ENCODE results near the gene PHAF1.

PHAF1 gene

DNA sequence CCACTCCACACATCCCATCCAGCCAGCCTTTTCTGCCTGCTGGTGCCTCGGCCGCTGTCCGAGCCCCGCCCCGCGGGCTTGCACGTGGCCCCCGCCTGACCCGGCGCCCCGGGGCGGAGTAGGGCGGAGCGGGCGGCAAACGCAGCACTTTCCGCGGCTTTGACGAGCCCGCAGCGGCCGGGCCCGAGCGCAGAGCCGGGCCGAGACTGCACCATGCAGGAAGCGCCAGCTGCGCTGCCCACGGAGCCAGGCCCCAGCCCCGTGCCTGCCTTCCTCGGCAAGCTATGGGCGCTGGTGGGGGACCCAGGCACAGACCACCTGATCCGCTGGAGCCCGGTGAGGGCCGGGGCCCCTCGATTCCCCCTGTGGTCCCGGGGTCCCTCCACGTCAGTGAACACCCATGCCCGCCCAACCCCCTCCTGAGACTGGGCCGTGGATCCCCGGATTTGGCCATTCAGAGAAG lies 54.9 kb downstream of the PHAF1 start, which contains the start of gene HSF4:
HSF4 (plus strand) TSS at position 147 of the 463 bp plus-strand sequence; CDS start at position 214, 67 bp downstream.
- peak; percentile 36 for DNase-seq

DNA sequence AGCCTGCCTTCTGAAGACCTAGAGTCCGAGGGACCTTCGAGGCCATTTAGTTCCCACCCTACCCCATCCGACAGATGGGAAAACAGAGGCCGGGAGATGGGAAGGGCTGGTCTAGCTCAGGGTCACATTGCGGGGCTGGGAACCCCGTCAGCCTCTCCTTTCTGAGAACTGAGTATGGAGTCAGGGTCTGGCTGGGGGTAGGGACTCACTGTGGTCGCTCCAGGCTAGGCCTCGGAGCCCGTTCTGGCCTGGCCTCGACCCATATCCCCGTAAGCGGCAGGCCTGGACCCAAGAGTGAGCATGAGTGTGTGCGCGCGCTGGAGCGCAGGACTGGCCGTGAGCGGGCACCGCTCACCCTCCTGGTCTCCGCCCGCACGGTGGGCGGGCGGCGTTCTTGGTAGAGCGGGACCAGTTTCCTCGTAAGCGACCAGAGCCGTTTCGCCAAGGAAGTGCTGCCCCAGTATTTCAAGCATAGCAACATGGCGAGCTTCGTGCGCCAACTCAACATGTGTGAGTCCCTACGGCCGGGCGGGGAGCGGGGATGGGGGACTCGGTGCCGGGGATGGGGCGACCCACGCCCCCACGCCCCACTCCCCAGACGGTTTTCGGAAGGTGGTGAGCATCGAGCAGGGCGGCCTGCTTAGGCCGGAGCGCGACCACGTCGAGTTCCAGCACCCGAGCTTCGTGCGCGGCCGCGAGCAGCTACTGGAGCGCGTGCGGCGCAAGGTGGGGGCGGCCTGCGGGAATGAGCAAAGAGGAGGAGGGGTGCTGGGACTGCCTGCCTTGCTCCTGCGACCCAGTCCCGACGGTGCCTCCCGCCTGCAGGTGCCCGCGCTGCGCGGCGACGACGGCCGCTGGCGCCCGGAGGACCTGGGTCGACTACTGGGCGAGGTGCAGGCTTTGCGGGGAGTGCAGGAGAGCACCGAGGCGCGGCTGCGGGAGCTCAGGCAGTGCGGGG lies 55.7 kb downstream of the PHAF1 start:
- no peak for DNase-seq

DNA sequence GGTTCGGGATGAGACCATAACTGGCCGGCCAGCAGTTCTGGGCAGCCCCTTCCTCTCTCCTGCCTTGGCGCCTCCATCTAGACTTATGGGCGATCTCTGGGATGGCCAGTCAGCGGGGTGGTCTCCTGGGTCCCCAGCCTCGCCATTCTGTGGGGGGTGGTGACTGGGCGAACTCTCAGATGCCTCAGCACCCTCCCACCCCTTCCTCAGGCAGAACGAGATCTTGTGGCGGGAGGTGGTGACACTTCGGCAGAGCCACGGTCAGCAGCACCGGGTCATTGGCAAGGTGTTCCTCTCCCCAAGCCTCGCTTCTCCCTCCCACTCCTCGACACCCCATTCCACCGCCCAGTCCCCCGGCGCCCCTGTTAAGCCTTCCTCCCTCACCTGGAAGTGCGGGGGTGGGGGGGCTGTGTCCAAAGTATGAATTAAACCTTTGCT lies 56.4 kb downstream of the PHAF1 start:
- DNase-seq = no peak

DNA sequence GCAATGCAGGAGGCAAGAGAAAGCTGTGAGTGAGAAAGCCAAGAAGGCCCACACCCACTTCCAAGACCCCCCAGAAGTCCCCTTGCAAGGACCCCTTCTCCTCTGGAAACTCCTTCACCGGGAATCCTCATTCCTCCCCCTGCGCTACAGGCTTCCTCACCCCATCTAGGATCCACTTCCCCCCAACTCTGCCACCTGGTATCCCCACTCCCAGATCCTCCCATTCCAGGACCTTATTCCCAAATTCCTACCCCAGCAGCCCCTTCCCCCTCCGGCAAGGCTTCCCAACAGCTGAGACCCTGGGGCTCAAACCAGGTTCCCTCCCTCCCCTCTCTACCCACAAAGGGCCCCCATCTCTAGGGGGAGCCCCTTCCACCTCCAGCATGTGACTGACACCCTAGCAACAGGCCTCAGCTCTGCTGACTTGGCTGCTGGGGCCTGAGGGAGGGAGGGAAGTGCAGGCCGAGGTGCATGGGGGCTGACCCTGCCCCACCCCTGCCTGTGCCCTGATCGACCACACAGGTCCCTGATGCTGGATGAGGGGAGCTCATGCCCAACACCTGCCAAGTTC lies 56.9 kb downstream of the PHAF1 start:
- DNase-seq = no peak

DNA sequence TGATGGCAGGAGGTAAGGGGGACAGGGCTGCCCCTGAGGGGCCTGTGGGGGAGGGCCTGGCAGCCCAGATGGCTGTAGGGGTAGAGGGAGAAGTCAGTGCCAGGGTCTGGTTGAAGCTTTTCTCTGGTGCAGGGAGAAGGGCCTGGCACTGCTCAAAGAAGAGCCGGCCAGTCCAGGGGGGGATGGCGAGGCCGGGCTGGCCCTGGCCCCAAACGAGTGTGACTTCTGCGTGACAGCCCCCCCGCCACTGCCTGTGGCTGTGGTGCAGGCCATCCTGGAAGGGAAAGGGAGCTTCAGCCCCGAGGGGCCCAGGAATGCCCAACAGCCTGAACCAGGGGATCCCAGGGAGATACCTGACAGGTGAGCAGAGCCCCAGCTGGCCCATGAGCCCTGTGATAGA lies 57.8 kb downstream of the PHAF1 start:
- DNase-seq = no peak

DNA sequence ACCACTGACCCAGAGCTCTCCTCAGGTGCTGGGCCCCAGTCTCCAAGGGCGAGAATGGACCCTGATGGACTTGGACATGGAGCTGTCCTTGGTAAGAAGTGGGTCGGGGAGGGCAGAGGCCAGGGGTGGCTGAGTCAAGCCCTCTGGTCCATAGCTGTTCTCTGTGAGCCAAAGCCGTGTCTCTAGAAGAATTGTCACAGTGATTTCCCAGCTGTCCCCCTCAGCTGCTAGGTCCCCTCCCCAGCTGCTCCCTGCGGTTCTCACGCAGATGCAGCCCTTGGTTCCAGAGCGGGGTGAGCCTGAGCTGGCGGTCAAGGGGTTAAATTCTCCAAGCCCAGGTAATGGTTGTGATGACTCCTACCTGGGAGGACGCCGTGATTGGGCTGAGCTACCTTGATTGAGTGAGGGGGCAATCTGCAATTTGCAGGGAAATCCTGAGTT lies 59.3 kb downstream of the PHAF1 start:
- DNase-seq = no peak

DNA sequence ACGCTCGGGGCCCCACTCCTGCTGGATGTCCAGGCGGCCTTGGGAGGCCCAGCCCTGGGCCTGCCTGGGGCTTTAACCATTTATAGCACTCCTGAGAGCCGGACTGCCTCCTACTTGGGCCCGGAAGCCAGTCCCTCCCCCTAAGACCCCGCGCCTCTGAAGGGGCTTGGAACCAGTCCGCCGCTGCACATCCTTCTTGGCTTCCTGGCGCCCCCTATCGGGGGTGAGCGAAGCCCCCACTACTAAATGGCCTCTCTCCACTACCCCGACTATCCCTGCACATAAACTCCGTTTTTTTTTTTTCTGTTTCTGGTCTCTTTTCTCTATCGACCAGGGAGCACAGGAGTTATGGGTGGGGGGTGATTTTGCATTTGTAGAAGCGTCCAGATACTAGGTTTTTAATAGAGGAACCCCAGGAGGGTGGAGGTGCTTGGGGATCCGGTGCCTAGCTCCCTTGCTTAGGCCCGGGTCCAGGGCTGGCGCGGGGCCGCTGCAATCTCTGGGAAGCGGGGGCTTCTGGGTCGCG lies 60.0 kb downstream of the PHAF1 start:
- no peak for DNase-seq

DNA sequence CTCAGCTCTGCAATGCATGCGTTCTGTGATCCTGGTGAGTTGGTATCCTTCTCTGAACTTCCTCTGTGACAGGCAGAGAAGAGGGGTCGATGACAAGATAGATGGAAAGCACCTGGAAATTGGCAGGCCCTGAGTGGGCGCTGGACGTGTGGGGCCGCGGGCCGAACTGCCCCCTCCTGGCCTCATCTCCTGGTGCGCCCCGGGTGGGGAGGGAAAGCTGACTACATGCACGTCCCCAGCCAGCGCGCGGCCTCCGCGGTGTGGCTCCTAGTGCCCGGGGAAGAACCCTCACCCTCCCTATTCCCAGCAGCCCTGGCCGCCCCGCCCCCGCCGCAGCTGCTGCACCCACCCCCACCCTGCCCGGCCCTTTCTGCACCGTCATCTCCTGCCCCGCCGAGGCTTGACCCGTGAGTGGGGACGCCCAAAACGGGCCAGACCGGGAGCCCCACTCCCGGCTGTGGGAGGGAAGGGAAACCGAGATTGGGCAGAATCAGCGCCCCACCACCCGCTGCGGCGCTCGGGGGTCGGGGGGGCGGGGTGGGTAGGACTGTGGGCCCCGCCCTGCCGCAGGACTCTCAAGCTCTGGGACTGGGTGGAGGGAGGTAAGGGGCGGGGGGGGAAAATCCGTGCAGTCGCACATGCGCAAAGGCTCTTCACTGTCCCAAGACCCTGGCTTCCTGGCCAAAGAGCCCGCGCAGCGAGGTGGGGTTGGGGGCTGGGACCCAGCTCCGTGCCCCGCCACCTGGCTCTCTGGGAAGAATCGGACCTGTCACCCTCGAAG lies 60.6 kb downstream of the PHAF1 start, which contains the start of gene NOL3:
NOL3 (plus strand) TSS at position 371 of the 781 bp plus-strand sequence.
- DNase-seq = peak; percentile 67

DNA sequence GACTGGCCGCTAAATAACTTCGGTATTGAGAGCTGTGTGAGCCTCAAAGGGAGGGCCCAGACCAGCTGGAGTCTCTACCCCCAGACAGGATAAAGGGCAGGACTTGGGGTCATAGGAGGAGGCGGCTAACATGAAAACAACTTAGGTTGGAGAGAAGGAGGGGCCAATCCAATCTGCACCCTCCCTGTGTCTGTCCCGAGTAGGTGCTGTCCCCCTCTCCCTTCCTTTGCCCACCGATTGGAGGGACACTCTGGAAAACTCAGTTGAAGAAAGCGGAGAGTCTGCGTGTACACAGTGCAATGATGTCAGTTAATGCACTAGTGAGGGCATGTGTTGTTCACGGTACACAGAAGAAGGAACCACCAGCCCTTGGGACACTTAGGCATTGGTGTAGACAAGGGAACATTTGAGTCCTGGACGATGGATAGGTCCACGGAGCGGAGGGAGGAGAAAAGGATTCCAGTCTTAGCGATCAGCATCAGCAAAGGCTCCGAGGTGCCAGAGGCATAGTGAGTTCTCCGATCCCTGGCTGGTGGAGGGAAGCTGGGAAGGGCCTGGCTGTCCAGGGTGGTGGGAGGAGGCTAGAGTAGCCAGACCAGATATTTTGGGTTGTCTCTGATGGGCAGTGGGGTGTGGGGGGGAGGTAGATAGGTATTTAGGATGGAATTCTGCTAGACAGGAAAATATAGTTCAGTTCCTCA lies 61.4 kb downstream of the PHAF1 start:
- no peak for DNase-seq

DNA sequence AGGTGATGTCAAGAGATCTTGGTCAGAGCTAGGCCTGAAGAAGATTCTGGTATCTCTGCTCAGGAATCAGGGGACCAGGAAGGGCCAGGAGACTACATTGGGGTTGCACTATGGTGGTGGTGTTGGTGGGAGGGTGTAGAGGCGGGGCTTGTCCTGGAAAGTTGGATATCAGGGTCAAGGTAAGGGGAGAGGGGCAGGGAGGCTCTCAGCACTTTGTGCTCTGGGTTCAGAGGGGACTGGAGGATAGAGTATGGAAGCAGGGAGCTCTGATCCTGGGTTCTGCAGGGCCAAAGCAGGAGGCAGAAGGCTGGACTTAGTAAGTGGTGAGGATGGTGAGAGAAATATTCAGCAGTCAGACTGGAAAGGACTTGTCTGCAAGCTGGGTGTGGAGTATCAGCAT lies 63.6 kb downstream of the PHAF1 start:
- no peak for DNase-seq

DNA sequence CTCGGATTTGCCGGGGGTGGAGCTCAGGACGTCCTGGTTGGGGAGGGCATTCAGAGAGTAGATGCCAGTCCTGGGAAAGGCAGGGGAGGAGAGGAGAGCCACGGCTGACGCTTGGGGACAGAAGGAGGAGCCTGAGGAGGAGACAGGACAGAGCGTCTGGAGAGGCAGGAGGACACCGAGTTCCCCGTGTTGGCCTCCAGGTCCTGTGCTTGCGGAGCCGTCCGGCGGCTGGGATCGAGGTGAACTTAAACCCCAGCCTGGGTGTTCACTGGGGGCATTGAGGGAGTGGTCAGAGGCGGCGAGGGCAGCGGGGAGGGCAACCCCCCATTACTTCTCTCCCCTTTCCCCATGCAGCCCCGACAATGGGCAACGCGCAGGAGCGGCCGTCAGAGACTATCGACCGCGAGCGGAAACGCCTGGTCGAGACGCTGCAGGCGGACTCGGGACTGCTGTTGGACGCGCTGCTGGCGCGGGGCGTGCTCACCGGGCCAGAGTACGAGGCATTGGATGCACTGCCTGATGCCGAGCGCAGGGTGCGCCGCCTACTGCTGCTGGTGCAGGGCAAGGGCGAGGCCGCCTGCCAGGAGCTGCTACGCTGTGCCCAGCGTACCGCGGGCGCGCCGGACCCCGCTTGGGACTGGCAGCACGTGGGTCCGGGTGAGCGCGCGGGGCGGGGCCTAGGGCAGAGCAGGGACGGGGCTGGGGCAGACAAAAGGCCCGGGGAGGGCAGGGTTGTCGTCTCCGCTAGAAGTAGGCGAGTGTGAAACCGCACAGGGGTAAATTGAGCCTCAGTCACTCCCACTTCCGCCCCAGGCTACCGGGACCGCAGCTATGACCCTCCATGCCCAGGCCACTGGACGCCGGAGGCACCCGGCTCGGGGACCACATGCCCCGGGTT lies 64.3 kb downstream of the PHAF1 start:
- DNase-seq = peak; percentile 95

DNA sequence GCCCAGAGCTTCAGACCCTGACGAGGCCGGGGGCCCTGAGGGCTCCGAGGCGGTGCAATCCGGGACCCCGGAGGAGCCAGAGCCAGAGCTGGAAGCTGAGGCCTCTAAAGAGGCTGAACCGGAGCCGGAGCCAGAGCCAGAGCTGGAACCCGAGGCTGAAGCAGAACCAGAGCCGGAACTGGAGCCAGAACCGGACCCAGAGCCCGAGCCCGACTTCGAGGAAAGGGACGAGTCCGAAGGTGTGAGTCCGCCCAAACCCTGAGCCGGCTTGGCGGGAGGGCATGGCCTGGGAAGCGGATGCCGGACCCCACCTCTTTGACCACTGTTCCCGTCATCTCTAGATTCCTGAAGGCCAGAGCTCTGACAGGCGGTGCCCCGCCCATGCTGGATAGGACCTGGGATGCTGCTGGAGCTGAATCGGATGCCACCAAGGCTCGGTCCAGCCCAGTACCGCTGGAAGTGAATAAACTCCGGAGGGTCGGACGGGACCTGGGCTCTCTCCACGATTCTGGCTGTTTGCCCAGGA lies 65.0 kb downstream of the PHAF1 start:
- no peak for DNase-seq

DNA sequence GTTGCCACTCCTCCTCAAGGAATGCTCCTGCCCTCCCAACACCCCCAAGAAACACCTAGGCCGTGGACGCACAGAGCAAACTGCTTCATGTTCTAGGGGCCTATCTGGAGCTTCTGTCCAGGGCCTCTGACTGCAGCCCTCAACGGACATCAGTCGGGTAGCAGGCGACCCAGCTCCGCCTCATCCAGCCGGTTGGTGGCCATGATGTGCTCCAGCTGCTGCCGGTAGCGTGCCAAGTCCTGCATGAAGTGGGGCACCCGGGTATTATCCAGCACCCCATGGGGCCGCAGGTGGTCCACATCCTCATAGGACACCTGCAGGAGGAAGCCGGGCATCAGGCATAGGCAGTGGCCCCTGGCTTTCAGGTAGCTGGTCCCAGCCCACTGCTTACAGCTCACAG lies 66.9 kb downstream of the PHAF1 start:
- DNase-seq = no peak

DNA sequence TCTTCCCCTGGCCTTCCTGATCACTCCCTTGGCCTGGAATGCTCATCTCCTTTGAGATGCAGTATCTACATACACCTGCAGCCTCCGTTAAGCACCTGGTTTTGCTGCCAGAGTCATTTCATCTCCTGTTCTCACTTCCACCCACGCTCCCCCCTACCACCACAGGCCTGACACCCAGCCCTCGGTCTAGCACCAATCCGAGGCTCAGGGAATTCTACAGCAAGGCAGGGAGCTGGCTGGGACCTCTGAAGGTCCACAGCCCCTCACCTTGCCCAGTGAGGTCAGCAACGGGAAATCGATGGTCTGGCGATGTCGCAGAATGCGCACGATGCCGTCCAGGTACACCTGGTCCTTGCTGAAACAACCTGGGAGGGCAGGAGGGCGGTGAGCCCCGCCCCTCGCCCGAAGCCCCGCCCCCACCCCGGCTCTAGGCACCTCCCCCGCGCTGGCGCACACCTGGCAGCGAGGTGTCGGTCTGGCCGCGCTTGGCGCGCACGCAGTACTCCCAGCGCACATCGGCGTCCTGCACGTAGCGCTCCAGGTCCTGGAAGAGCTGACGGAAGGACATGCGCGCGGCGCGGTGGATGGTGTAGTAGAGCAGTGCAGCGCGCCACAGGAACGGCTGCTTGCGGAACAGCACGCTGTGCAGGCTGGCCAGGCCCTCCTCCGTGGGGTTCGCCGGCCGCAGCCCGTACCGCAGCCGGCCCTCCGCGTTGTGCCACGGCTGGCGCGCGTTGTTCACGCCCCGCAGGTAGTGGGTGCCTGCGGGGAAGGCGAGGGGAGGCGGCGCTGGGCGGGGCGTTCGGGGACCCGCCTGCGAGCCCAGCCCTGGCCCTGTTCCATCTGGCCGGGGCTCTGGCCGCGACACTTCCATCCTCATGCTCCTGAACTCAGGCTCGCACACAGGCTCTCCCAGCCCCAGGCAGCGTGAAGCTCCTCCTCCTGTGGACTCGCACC lies 68.3 kb downstream of the PHAF1 start:
- no peak for DNase-seq

DNA sequence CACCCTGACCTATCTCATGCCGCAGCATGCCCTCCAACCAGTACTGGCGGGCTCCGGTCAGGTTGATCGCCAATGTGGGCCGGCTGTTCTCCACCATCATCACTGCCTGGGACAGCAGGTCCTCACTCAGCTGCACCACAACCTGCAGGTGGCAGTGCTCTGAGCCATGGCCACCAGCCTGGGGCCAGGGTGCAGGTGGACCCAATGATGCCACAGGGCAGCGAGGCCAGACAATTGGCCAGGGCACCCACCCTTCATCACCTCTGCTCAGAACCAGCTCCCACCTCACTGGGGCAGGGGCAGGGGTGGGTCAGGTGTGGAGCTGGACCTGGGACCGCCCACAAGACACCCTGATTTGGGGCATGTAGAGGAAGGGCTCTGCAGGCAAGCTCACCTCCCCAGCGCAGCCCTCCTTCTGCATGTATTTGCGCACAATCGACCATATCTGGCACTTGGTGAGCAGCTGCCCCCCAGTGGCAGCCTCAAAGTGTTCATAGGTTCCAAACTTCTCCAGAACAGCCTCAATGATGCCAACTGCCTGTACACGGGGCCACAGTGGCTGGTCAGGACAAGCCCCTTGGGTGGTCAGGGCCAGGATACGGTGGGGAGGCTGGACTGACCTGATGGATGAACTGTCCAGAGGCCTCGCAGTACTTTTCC lies 69.8 kb downstream of the PHAF1 start:
- DNase-seq = no peak

DNA sequence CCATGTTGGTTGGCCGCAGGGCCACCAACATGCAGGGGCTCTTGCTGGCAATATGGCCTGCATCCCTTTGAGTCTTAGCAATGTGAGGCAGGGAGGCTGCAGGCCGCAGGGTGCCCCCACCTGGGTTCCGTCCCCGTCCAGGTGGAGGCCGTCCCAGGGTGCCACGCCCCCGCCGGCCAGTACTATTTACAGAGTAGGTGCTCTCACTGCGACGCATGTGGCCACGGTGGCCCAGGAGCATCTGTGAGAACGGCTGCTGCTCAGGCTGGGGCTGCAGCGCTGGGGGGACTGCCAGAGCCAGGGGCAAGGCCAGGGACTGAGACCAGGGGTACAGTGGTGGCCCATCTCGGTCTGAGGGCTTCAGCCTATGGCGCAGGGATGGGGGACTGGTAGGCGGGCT lies 70.4 kb downstream of the PHAF1 start:
- DNase-seq = no peak

DNA sequence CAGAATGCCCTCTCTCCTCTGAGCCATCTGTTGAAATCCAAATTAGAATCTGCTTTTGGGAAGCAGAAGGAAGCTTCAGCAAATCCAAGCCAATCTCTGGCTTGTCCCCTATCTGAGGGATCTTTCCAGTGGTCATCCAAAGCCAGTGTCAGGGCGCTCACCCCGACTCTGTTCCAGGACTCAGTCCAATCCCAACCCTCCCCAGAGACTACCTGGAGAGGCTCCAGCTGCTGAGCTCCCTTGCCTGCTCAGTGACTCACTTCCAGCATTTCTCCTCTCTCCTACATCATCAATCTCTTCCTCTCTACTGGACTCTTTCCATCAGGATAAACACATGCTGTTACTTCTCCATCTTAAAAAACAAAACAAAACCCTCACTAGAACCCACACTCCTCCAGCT lies 71.6 kb downstream of the PHAF1 start:
- peak; percentile 82 for DNase-seq

DNA sequence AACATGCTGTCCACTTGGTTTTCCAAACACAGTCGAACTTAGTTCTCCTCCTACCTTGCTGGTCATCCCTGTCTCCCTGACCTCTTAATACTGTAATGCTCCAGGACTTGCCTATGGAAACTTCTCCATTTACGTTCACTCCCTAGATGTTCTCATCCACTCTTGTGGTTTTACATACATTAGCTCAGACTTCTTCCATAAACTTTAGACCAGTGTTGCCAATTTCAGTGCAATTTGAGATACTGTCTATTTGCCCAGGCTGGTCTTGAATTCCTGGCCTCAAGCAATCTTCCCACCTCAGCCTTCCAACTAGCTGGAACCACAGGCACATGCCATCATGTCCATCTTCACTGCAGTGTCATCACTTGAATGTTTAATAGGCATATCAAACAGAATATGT lies 72.5 kb downstream of the PHAF1 start:
- DNase-seq = no peak

DNA sequence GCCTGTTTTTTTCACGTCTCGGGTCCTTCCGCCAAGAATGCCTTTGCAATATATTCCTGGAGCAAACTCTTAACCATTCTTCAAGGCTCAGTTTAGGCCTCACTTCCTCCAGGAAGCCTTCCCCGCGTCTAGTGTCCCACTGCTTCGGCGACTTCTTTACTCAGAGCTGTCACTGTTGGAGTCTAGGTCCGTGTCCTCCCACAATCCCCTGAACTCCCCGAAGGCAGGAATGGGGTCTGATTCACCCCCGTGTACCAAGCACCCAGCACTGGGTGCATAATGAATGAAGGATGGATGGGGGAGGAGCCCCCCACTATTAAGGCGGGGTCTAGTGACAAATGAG lies 73.5 kb downstream of the PHAF1 start:
- DNase-seq = no peak

Measured in NCI-H226 (cell line).